GOT3 (cell line): Measurements from ENCODE around the gene OR2T3.
"Not testable (repeated sequence)": the region's sequence is repeated elsewhere in the genome, so short reads cannot be mapped to it uniquely, and the experiment has no call there.

ENCODE experiments used
- DNase-seq: peaks from one replicate; lab custom pipeline; 2025; ENCODE audit warnings: mixed read lengths; lab: John Stamatoyannopoulos, UW

The OR2T3 gene

DNA sequence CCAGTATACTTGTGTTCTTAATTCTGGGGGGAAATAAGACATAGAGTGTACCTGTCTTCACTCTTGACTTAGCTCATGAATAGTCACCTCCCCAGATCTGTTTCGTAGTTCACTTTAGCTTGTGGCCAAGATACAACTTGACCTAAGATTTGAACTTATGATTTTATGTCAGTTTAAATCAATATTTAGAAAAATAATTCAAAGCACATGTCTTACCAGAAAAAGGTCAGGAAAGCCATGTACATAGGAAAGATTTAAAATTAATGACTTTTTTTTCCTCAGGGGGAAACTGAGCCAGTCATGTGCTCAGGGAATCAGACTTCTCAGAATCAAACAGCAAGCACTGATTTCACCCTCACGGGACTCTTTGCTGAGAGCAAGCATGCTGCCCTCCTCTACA lies at the start of gene OR2T3:
Gene OR2T3 (plus strand): TSS at position 301 of the 400 bp plus-strand sequence. CDS start 0 bp downstream, at position 301.
- DNase-seq, result not testable (repeated sequence)

- not testable (repeated sequence) for DNase-seq
Observed at GRCh38 chr1:248427526-248428191, 45.5 kb upstream of the OR2T3 start.

DNA sequence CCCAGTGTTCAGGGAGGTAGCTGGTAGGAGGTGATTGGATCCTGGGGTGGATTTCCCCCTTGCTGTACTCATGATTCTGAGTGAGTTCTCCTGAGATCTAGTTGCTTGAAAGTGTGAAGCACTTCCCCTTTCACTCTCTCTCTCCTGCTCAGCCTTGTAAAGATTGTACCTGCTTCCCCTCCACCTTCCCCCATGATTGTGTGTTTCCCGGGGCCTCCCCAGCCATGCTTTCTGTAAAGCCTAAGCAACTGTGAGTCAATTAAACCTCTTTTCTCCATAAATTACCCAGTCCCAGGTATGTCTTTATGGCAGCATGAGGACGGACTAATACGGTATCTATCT lies 45.0 kb upstream of the OR2T3 start:
- not testable (repeated sequence) for DNase-seq

- DNase-seq, result not testable (repeated sequence)
Observed at GRCh38 chr1:248431683-248432082, 41.5 kb upstream of the OR2T3 start.

- DNase-seq, result not testable (repeated sequence)
Observed at GRCh38 chr1:248432201-248432600, 41.0 kb upstream of the OR2T3 start.

DNA sequence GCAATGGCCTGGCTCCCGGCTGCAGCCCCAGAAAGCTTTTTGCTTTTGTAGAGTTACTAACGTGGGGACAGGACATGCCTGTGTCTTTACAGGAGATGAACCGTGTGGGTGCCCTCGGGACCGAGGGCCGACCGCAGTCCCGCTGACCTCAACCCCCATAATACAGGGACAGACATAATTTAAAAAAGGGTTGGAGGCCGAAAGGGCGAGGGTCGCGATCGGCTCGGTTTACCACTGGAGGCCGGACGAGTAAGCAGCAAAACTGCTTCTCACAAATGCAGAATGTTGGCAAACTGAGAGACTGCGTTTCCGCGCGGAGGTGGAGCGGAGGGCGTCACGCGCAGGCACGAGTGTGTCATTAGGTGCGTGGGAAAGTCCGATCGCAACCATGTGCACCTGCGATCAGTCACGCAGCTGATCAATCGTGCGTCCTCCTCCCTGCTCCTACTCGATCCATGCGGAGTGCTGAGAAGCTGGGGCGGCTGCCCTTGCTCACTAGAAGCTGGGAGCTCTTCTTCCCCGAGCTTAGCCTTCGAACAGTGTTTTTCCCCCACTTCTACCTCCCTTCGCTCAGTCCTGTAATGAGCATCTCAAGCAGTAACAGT lies 39.2 kb upstream of the OR2T3 start:
- not testable (repeated sequence) for DNase-seq

GRCh38 chr1:248434913-248435312 lies 38.2 kb upstream of the OR2T3 start:
- not testable (repeated sequence) for DNase-seq

DNA sequence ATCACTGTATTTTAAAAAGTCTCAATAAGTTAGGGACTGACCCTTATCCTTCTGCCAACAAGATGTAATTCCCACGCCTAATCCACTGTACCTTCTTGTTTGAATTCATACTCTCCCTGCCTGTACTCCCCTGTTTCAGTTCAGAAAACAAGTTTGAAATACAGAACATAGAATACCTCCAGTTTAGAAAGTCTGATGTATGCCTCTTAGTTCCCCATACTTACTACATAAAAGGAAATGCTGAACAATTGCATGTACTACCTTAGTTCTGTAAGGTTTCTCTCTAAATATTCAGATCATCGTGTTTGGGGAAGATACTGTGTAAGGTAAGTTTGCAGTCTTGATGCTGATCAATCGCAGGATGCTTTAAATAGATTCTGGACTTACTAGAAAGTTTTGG lies 36.8 kb upstream of the OR2T3 start:
- DNase-seq, result not testable (repeated sequence)

GRCh38 chr1:248438668-248439067 lies 34.5 kb upstream of the OR2T3 start:
- not testable (repeated sequence) for DNase-seq

DNA sequence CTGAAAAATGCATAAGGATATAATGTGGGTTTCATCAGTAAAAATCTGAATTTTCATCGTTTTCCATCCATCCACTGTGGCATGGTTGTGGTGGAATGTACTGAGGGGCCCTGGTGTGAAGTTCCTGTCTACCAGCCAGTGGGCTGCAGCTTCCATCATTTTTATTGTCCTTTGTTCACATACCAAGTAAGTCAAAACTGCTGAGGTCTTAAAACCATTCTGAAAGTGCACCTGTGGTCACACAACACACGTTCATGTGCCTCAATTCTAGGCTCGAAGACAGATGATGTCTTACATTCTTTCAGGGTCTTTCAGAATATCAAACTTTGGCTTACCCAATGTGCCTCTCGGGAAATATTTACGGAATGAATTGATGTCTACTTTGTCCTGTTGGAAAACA lies 33.9 kb upstream of the OR2T3 start:
- not testable (repeated sequence) for DNase-seq

DNA sequence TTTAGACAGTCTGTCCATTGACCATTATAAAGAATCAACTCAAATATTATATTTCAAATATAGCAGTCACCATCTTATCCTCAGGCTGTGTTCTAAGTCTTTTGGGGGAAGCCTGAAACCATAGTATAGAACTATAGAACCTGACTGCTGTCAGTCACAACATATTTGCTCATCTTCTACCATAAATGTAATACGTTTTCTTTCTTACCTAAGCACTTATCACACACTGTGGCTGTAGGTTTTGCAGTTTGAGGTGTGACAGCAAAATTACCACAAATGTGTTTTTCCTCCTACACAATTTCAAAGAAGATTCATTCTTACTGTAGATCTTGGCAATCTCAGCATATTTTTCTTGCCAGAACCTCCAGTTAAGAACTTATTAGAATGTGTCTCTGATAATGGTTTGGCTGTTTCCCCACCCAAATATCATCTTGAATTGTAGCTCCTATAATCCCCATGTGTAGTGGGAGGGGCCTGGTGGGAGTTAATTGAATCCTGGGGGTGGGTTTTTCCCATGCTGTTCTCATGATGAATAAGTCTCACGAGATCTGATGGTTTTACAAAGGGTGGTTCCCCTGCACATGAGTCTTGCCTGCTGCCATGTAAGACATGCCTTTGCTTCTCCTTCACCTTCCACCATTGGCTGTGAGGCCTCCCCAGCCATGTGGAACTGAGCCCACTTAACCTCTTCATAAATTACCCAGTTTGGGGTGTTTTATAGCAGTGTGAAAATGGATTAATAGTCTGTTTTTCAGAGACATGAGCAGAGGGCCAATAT lies 30.5 kb upstream of the OR2T3 start:
- DNase-seq, result not testable (repeated sequence)

DNA sequence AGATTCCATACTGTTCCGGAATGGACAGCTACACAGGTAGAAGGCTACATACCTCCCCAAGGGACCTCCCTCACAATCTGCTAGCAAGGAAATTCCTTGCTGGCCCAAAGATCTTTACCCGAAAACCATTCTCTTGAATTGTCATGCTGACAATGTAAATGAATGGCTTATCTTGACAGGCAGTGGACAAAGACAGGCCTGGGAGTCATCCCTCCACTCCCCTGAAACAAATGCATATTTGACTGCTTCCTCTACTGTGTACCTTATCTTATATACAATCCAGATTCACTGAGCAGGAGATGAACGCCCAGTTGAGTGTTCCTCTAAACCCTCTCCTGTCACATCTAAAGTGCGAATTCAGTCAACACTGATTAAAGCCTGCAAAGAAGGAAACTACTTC lies 28.5 kb upstream of the OR2T3 start:
- DNase-seq, result not testable (repeated sequence)

DNA sequence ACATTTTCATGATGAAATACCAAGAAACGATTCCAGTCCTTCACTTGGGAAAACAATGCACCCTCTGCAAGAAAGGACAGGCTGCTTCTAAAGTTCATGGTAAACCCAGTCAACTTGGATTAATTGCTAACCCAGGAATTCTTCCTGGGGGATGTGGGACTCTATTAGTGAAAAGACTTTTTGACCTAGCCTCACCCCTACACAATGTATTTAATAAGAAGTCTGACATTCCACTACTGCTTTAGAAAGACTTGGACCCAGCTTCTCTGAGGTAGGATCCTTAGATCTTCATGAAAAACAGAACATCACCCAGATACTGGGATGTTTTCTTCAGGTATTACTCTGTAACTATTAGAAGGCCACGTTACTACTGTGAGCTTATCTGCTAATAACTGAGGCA lies 27.8 kb upstream of the OR2T3 start, which contains the start of gene OR2T2:
Gene OR2T2 (plus strand): TSS at position 239 of the 400 bp plus-strand sequence. CDS start 7,161 bp downstream, outside the sequence.
- DNase-seq, result not testable (repeated sequence)

DNA sequence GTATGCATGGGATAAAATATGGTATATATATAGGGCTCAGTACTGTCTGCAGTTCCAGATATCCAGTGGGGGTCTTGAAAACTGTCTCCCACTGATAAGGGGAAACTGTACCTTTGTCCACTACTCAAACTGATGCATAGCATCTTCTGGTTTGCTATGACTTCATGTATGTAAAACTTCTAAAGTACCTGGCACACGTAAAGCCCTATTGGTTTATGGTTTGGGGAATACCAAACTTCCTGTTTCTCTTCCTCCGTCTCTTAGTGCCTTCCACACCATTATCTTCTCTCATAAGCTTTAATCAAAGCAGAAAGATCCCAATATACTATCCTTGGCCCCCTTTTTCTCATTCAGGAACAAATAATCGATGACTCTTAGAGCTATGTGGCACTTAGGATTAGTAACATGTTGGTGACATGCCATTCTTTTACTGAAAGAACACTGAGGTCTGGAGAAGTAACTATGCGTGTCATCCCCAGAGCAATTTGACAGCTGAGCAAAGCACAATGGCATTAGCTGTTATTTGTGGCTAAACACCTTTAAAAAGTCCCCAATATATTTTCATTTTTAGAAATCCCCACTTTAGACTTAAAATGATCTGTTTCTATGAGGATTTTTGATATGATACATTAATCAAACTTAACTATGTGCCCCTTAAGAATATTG lies 24.6 kb upstream of the OR2T3 start:
- DNase-seq, result not testable (repeated sequence)

- DNase-seq, result not testable (repeated sequence)
Observed at GRCh38 chr1:248449821-248450465, 23.2 kb upstream of the OR2T3 start.

DNA sequence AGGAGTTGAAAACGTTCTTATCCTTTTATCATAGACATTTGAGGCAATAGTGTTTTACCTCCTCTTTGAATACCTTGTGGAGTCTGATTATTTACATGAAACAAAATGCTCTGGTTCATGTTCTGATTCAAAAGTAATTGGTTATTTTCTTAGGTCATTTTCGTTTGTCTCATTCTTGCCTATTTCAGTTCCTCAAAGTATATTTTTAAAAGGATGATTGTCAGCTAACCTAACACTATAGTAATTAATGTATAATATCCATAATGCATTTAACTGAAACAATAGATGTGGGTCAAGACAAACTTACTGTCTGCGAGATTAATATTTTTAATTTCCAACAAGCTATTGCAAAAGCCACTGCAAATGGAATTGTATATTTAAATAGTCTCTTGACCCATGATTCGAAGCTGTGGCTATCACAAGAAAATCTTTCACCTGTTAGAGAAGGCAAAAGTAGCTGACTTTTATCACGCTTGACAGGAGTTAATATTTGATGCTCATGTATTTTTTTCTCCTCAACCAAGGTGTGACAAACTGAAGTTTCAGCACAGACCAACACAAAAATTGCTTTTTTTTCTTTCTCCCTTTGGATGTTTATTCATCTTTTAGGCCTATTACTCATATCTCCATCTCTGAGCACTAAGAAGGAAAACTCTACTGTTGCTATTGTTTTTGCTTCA lies 22.5 kb upstream of the OR2T3 start:
- not testable (repeated sequence) for DNase-seq

DNA sequence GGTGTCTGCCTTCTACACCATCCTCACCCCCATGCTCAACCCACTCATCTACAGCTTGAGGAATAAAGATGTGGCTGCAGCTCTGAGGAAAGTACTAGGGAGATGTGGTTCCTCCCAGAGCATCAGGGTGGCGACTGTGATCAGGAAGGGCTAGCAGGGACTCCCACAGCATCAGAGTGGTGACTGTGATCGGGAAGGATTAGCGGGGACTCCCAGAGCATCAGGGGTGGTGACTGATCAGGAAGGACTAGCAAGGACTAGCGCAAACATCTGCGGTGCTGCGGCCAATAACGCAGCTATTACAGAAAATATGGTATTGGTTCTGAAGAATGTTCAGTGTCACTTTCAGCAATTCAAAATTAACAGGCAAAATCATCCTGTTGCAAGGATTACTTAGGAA lies 19.5 kb upstream of the OR2T3 start:
- DNase-seq, result not testable (repeated sequence)

DNA sequence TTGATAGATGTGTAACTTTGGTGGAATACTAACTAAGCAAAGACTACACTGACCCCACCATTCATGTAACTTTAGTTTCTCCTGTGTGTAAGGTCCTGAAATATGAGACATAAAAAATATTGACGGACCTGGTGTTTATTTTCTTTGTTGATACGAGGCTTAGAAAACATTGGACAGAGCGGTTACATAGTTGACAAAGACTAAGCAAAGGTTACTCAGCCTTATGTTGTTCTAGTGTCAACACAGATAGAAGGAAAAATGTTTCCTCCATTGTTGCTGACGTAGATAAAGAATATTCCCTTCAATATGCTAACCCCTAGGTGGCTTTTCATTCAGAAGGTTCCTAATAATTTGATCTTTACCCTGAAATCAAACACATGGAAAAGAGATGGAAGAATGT lies 18.1 kb upstream of the OR2T3 start:
- DNase-seq, result not testable (repeated sequence)

DNA sequence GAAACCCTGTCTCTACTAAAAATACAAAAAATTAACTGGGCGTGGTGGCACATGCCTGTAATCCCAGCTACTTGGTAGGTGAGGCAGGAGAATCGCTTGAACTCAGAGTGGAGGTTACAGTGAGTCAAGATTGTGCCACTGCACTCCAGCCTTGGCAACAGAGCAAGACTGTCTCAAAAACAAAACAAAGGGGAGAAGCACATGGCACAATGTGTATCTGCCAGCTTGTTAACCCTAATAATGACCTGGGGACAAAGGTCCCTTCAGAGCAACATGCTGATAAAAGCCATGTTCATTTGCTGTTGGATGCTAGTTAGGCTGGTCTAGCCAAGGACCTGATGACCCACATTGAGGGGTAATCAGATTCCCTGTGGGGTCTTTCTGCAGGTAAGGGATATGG lies 16.5 kb upstream of the OR2T3 start:
- DNase-seq, result not testable (repeated sequence)

DNA sequence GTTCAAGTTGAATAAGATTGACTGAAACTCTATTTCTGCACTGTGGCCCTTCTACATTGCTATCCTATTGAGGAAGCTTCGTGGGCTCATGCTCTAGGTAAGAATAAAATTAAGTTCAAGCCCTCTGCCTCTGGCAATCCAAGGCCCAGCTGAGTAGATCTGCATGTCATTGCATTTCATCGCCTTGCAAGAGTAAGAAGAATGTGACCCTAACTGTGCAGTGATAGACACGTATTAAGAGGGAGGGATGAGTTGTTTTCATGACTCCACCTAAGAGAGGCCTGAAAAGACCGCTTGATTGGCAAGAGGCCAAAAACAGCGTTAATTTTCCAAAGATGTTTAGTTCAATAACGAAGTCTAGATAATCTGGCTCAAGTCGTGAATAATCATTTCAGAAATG lies 14.0 kb upstream of the OR2T3 start:
- DNase-seq, result not testable (repeated sequence)

DNA sequence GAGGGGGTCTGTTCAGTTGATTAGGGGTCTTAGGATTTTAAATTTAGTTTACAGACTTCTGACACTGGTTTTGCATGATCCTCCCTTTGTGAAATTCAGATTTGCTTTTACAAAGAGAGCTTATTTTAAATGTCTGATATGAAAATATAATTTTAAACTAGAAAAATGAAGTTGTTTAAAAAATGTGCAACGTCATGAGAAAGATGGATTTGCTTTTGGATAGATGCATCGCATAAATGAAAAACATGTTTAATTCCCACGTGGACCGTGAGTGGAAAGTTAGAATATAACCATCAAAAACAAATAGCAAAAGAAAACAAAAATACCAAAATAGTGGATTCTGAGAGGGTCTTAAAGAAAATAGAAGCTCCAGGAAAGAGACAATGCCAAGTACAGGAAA lies 2.0 kb upstream of the OR2T3 start:
- DNase-seq, result no peak
